HG03432 (cell line): ENCODE results near the gene SNHG17.
"Not testable (repeated sequence)": the region's sequence is repeated elsewhere in the genome, so short reads cannot be mapped to it uniquely, and the experiment has no call there.

ENCODE experiments used
- ATAC-seq: cut with Tn5 transposase; IDR thresholded peaks from one replicate; pipeline ENCODE4 v1.9.1; 2021; ENCODE audit warnings: mild to moderate bottlenecking, moderate library complexity; ENCODE audit not compliant: unreplicated experiment

Gene SNHG17

DNA sequence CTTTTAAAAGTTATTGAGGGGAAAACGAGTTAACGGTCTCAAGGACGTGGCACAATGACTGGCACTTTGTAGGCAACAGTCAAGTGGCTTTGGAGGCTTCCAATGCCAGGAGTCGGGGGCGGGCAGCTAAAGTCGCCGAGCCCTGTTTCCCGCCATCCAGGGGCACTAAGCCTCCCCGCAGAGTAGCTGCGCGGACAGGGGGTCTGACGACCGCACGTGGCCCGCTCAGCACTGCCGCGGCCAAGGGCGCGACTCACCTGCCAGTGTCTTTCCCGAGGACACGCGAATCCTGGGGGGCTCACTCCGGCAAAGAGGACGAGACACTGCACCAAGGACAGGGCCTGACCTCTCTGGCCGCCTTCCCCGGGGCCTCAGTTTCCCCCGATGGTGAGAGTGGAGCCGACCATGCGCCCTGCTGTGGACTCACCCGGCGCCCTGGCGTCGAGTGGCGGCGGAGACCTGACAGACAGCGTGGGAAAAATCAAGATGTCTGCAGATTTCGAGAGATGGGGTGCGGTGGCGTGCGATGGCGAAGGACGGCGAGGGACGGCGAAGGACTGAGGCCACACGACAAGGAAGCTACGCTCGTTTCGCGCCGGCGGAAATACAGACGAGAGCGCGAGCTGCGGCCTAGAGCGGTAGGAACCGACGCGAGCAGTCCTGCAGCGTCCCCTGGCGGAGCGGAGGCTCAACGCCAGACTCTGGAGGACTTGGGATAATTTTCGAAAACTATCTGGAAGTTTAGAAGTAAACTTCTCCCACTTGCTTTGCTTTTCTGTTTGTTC lies at the start of gene SNHG17:
TSS of gene SNHG17 (minus strand) at position 559 of the 785 bp plus-strand sequence.
- peak; percentile 72 for ATAC-seq

DNA sequence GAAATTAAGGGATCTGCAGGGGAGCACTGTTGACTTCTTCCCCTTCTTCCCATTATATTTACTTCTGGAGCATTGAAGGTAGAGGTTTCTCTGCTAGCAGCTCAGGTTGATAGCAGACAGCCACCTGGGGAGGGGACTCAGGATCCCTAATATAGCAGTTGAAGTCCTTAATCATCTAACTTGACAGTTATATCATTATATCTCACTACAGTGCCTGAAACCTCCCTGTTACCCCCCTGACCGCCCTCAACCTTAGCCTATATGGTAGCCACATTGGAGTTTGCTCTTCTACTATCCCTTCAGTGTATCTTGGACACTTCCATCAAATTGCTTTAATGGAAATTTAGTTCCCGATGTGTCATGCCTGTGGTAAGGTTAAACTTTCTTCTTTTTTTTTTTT lies 44.5 kb upstream of the SNHG17 start:
- no peak for ATAC-seq

DNA sequence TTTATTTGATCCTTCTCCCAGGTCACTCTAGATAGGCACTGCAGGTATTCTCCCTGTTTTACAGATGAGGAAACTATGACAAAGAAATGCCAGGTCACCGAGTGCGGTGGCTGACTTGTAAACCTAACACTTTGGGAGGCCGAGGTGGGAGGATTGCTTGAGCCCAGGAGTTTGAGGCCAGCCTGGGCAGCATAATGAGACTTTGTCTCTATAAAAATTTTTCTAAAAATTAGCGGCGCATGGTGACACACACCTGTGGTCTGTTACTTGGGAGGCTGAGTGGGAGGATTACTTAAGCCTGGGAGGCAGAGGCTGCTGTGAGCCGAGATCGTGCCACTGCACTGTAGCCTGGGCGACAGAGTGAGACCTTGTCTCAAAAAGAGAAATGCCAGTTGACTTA lies 42.6 kb upstream of the SNHG17 start:
- ATAC-seq, result no peak

DNA sequence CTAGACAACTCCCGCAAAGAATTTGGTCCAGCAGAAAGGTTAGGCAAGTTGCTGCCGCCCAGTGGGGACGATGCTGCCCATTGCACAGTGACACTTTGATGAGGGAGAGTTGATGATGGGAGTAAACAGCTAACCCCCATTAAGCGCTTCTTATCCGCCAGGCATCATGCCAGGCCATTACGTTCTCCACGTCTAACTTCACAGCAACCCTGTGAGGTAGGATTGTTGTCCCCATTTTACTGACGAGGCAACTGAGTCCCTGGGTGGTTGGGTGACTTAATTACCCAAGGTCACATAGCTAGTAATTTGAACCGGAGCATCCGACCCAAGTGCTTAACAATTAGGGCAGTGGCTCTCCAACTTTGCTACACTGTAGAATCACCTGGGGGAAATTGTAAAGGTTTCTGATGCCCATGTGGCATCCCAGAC lies 38.3 kb upstream of the SNHG17 start:
- ATAC-seq, result no peak

DNA sequence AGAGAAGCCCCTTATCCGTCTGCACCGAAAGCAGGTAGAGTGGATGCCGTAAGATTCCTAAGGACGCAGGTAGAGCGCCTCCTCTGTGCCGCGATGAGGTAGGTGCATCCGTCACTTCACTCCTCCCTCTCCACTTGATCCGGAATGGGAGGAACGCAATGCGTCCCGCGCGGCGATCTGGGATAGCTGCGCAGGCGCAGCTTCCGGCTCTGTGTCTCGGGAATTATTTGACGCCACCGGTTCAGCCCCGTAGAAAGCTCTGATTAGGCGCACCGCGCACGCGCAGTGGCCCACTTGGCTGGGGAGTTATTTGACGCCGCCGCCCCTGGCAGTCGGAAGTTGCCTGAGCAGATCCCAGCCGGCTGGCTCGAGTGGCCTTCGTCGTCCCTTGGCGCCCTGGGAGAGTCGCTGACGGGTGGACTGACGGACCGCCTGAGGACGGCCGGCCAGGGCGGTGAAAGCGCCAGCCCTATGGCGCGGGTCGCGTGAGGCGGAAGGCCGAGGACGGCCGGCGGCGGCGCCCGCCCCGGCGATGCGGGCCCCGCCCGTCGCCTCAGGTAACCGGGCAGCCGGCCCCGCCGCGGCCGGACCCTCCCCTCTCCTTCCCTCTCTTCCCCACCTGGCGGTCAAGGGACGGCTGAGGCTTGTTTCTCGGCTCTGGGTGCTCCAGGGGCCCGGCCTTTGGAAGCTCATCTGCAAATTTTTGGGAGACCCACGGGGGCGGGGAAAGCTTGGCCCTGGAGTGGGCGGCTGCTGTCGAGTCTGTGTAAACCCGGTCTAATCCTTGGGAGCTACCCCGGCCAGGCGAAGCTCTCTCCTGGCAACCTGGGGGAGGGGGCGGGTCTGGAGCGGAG lies 37.6 kb upstream of the SNHG17 start, which contains the start of gene RALGAPB:
TSS of gene RALGAPB (plus strand) at position 331 of the 854 bp plus-strand sequence. CDS start 15,590 bp downstream, outside the sequence.
- ATAC-seq, result peak; percentile 92

DNA sequence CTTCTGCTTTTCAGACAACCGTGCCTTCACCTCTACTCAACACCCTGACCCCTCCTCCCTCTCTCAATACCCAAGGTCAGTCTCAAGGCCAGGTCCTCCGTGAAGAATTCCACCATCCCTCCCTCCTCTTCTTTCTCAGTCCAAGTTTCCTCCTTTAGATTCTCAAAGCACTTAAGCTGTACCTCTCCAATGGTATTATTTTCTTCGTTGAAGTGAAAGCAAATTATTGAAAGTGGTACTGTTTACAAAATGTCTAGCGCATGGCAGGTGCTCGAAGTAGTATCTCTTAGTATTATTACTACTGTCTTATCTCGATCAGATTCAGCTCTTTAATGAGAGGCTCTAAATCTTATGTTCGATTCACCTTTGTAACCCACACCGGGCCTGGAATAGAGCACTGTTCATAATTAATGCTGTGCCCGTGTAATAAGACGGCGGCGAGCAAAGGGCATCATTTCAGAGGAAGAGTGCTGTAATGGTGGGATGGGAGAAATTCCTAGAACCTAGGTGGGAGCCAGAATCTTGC lies 36.9 kb upstream of the SNHG17 start:
- no peak for ATAC-seq

DNA sequence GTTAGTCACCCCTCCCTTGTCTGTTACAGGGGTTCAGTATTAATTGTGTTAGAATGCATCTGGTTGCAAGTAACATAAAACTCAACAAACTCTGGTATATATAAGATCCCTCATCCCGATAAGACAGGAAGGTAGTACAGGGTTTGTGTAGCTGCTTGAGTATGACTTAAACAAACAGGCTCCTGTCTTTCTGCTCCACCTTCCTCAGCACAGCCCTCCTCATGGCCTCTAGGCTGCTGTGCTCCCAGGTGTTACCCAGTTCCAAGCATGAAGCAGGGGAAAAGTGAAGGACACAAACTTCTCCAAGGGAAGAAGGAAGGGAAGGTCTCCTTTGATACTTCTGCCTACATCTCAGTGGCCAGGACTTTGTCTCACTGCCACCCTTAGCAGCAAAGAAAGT lies 36.1 kb upstream of the SNHG17 start:
- no peak for ATAC-seq

DNA sequence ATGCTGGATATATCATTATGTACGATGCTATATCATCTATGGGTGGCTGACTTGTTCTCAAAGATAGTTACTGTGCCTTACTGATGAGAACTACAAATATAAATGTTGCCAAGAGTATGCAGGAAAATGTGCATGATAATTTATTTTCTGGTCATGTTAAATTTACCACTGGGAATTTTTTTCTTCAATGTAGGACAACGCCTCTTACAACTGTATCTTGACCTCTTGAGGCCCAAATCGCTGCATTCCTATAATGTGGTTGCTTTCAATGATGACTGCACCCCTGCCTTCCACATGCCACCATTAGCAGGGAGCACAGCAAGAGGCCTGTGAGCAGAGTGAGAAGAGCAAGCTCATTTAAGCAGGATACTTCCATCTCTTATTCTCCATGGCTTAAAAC lies 31.9 kb upstream of the SNHG17 start:
- no peak for ATAC-seq

DNA sequence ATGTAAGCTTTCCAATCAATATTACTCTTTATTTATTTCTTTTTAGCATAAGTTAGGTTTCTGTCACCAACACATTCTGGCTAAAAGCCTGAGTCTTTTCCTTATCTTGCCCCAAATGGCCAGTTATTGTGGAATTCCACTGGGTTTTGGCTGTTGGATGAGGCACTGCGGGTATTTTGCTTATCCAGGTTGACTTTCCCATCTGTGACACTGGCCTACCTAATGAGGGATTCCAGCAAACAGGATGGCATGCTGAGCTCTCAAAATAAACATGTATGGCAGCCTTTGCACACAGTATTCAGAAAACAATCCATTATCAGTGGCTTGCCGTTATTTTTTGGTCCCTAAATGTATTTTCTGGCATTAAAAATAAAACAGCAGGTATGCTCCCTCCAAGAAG lies 31.0 kb upstream of the SNHG17 start:
- no peak for ATAC-seq

DNA sequence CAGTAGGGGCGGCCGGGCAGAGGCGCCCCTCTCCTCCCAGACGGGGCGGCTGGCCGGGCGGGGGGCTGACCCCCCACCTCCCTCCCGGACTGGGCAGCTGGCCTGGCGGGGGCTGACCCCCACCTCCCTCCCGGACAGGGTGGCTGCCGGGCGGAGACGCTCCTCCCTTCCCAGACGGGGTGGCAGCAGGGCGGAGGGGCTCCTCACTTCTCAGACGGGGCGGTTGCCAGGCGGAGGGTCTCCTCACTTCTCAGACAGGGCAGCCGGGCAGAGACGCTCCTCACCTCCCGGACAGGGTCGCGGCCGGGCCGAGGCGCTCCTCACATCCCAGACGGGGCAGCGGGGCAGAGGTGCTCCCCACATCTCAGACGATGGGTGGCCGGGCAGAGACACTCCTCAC lies 26.4 kb upstream of the SNHG17 start:
- not testable (repeated sequence) for ATAC-seq

DNA sequence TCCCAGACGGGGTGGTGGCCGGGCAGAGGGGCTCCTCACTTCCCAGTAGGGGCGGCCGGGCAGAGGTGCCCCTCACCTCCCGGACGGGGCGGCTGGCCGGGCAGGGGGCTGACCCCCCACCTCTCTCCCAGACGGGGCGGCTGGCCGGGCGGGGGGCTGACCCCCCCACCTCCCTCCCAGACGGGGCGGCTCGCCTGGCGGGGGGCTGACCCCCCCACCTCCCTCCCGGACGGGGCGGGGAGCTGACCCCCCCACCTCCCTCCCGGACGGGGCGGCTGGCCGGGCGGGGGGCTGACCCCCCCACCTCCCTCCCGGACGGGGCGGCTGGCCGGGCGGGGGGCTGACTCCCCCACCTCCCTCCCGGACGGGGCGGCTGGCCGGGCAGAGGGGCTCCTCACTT lies 26.0 kb upstream of the SNHG17 start:
- not testable (repeated sequence) for ATAC-seq

DNA sequence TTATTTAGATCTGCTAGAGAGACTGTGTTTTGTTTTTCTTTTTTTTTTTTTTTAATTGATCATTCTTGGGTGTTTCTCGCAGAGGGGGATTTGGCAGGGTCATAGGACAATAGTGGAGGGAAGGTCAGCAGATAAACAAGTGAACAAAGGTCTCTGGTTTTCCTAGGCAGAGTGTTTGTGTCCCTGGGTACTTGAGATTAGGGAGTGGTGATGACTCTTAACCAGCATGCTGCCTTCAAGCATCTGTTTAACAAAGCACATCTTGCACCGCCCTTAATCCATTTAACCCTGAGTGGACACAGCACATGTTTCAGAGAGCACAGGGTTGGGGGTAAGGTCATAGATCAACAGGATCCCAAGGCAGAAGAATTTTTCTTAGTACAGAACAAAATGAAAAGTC lies 25.5 kb upstream of the SNHG17 start:
- not testable (repeated sequence) for ATAC-seq

DNA sequence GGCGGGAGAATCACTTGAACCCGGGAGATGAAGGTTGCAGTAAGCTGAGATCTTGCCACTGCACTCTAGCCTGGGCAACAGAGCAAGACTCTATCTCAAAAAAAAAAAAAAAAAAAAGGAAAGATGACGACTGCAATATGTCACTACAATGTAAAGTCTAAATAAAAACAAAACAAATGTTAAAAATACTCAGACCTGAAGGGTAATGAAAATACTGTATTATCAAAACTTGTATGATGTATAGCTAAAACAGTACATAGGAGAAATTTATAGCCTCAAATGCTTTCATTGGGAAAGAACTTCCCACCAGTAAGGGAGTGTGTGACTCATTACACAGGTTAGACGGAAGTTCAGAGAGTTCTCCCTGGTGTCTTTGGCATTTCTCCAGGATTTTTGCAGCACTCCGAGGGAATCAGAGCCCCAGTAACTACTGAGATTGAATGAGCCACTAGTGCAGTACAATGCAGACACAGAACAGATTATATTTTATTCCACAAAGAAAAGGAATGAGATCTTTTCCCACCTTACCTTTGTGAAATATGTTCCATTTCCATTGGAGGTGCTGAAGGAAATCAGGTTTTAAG lies 25.0 kb upstream of the SNHG17 start:
- ATAC-seq, result no peak

DNA sequence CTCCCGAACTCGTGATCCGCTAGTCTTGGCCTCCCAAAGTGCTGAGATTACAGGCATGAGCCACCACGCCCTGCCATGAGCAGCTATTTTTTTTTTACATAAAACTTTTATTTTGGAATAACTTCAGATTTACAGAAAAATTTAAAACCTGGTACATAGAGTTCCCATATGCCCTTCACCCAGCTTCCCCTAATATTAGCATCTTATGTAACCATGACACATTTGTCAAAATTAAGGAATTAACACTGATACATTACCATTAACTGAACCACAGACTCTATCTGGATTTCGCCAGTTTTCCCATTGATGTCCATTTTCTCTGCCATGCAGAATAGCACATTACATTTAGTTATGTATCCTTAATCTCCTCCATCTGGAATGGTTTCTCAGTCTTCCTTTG lies 23.2 kb upstream of the SNHG17 start:
- ATAC-seq, result no peak

DNA sequence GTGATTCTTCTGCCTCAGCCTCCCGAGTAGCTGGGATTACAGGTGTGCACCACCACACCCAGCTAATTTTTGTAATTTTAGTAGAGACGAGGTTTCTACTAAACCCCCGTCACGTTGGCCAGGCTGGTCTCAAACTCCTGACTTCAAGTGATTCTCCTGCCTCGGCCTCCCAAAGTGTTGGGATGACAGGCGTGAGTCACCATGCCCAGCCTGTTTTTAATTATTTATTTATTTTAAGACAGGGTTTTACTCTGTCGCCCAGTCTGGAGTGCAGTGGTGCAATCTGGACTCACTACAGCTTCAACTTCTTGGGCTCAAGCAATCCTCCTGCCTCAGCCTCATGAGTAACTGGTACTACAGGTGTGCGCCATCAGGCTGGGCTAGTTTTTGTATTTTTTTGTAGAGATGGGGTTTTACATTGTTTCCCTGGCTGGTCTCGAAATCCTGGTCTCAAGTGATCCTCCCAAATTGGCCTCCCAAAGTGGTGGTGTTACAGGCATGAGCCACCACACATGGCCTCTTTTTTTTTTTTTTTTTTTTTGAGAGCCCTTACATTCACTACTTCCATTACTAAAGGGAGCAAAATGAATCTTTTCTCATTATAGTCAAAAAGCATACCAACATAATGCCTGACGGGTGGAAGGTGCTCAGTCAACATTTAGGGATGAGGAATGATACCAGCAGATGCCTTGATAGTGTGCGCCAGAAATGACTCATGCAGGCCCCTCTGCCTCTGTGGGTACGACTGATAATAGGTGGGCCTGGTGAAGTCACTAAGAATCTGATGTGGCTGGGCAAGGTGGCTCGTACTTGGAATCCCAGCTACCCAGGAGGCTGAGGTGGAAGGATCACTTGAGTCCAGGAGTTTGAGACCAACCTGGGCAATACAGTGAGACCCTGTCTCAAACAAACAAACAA lies 19.7 kb upstream of the SNHG17 start:
- ATAC-seq, result no peak

DNA sequence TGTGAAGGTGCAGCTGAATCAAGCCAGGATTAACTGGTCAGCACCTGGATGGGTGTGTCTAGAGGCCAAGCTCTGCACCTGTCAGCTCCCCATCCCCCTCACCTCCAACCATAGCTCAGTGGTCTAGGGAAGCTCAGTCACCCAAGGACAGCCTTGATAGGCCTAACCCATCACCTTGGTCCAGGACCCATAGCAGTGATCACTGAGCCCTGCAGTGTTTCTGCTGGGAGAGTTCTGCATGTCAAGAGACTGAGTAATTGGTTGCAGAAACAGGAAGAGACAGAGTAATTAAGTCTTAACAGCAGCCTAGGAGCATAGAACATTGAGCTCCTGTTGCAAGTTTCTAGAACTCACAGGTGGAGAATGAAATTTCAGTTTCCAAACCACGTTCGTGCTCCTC lies 18.8 kb upstream of the SNHG17 start:
- ATAC-seq, result peak; percentile 71

DNA sequence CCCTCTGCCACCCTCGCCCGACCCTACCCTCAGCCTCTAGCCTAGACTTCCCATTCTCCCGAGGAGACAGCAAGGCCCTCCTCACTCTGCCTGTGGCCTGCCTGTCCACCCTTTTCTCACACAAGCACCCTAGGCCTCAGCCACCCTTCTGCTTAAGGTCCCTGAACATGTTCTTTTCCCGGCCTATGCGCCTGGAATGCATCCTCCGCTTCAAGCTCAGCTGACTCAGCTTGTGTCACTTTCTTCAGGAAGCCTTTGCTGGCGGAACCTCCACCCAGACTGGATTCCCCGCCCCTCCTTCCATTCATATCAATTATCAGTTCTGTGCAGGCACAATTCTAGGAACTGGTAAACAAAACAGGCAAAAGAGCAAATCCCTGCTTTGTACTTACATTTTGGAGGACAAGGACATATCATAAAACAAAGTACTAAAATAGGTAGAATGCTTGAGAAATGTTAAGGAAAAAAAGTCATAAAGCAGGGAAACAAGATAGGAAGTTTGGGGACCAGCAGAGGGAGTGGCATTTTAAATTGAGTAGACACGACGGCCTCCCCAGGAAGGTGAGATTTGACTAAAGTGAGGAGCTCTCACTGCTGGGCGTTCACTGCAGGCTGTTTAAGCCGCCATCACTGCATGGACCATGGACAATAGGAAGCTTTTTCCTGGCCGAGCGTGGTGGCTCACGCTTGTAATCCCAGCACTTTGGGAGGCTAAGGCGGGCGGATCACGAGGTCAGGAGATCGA lies 17.9 kb upstream of the SNHG17 start:
- no peak for ATAC-seq

DNA sequence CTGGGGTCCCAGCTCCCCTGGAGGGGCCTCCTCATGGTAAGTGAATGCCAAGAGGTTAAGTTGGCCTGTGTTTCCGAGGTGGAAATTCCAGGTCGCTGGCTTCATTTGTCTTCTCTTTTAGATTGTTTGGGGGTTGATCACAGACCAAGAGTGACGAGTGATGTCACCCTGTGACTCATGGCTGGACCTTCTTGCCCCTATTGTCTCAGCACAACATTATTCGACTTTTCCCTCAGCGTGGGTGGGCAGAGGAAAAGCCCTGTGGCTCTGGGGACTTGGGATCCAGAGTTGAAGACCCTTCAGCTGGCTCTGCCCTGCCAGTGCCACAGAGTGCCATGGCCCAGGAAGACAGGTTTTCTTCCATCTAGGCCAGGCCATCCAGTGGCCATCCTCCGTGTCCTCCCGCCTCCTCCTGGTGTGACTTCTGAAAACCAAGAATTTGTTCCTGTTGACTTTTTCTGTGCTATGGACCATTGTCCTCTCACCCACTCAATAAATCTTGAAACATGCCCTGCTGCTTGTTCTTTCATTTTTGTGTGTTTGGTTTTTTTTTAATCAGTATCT lies 15.4 kb upstream of the SNHG17 start:
- ATAC-seq, result no peak

DNA sequence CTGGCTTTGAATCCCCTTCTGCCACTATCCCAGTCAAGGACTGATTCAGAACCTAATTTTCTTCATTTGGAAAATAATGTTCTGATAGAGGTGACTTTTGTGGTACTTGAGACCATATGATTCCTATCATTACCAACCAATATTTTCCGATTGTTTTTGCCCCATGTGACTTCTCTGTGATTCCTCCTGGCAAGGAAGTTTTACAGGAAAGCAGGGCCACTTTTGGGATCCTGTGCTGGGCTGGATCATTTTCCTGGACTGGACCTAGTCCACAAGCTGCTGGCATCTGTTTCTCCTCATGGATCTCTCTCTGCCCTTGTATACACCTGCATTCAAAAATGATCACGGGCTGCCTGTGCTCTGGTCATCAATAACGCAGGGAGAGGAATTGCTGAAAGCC lies 13.9 kb upstream of the SNHG17 start:
- ATAC-seq, result no peak
